Measurements from ENCODE around the gene CSMD2.

Gene CSMD2

DNA sequence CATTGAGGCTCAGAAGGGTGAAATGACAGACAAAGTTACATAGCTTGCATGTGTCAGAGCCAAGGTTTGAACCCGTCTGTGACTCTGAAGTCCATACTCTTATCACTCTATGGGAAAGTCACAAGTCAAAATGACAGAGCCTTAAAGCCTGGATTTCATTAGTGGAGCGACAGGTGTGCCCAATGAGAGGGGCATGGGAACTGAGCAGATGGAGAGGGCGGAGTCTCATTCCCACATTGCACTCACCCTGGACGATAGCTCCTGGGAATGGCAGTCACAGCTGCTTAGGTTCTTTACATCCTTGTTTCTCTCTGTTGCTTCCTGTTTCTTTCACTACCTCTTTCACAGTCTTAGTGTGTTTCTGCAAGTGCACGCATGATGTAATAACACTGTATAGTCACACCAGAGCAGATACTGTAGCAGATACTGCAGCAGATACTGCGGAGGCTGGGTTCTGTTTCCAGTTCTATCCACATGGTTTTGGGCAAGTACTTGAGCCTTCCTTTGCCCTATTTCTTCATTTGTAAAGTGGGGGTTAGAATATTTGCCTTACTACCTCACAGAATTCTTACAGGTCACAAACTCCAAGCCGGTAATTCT lies 565.4 kb downstream of the CSMD2 start:
- H3K4me3 ChIP-seq (ENCODE audit: control insufficient read depth, low read depth, low read length): no peak overlapping the region
- no peak for DNase-seq (ENCODE audit: low read depth)
- TF ChIP-seq, protein P1, sequence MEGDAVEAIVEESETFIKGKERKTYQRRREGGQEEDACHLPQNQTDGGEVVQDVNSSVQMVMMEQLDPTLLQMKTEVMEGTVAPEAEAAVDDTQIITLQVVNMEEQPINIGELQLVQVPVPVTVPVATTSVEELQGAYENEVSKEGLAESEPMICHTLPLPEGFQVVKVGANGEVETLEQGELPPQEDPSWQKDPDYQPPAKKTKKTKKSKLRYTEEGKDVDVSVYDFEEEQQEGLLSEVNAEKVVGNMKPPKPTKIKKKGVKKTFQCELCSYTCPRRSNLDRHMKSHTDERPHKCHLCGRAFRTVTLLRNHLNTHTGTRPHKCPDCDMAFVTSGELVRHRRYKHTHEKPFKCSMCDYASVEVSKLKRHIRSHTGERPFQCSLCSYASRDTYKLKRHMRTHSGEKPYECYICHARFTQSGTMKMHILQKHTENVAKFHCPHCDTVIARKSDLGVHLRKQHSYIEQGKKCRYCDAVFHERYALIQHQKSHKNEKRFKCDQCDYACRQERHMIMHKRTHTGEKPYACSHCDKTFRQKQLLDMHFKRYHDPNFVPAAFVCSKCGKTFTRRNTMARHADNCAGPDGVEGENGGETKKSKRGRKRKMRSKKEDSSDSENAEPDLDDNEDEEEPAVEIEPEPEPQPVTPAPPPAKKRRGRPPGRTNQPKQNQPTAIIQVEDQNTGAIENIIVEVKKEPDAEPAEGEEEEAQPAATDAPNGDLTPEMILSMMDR (IDR thresholded peaks at IDR 0.05; ENCODE audit: control insufficient read depth, insufficient read depth, low read depth, low read length, missing control alignments): no peak

- TF ChIP-seq, protein P1 (IDR thresholded peaks at IDR 0.05; ENCODE audit: control insufficient read depth, insufficient read depth, low read depth, low read length, missing control alignments): no peak
- no peak for DNase-seq (ENCODE audit: low read depth)
- H3K4me3 ChIP-seq (ENCODE audit: control insufficient read depth, low read depth, low read length): no peak overlapping the region
Observed at GRCh38 chr1:33588726-33589125, 576.3 kb downstream of the CSMD2 start.

- H3K4me3 ChIP-seq (ENCODE audit: control insufficient read depth, low read depth, low read length): no peak overlapping the region
- no peak for DNase-seq (ENCODE audit: low read depth)
- TF ChIP-seq, protein P1 (IDR thresholded peaks at IDR 0.05; ENCODE audit: control insufficient read depth, insufficient read depth, low read depth, low read length, missing control alignments): no peak
Observed at GRCh38 chr1:33586795-33587194, 578.2 kb downstream of the CSMD2 start.

- DNase-seq (ENCODE audit: low read depth): peak; percentile 21
- H3K4me3 ChIP-seq (ENCODE audit: control insufficient read depth, low read depth, low read length): no peak overlapping the region
- TF ChIP-seq, protein P1 (IDR thresholded peaks at IDR 0.05; ENCODE audit: control insufficient read depth, insufficient read depth, low read depth, low read length, missing control alignments): no peak
Observed at GRCh38 chr1:33586106-33586505, 578.9 kb downstream of the CSMD2 start.

DNA sequence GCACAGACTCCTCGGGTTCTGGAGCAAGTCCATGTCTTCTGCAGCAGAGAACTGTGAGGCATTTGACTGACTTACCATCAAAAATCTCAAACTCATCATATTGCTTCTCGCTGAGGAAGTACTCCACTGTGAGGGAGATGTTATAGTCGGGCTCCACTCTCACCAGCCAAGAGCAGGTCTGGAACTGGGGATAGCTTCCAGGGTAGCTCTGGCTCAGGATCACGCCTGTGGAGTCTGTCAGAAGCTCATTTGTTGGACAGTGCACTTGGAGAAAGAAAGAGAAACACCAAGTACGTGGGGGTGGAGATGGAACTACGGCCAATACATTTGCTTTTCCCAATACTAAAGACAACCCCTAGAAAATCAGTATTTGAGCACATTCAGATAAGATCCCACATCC lies 581.5 kb downstream of the CSMD2 start:
- H3K4me3 ChIP-seq (ENCODE audit: control insufficient read depth, low read depth, low read length): no peak overlapping the region
- TF ChIP-seq, protein P1 (IDR thresholded peaks at IDR 0.05; ENCODE audit: control insufficient read depth, insufficient read depth, low read depth, low read length, missing control alignments): no peak
- DNase-seq (ENCODE audit: low read depth): no peak

DNA sequence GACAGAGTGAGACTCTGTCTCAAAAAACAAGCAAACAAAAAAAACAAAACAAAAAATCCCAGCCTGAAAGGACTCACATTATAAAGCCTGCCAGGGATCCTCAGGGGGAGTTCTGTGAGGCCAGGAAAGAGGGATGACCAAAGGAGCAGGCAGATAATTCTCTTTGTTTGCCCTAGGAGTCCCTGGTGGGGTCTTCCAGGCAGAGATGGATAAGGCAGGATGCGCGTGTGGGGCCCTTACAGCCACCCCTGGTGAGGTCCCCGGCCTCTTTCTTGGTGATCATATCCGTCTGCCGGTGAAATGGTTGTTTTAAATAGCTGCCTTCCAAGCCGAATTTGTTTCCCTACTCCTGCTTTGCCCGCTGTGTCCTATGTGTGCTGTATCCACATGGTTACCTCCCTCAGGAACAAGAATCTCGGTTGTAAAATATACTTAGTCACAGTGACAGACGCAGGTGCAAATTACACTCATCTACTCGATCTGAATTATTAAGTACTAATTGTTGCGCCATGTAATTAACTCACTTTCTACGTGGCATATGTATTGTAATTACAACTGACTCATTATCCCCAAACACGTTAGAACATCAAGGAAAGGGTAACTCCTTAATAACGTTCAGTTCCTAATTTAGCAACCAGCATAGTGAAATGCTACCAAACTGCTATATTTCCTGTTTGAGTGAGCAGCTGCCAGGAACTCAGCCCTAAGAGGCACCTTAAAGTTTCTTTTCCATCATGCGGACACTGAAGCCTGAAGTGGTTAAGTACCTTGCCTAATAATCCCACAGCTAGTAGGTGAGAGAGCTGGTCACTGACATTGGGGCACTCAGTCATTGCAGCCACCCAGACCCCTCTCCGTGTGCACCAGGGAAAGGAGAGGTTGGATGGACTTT lies 586.2 kb downstream of the CSMD2 start:
- TF ChIP-seq, protein P1 (IDR thresholded peaks at IDR 0.05; ENCODE audit: control insufficient read depth, insufficient read depth, low read depth, low read length, missing control alignments): no peak
- no peak overlapping the region for H3K4me3 ChIP-seq (ENCODE audit: control insufficient read depth, low read depth, low read length)
- DNase-seq (ENCODE audit: low read depth): no peak
